Measurements from ENCODE around the gene HID1. TPM values are rescaled to one million over a fixed set of nuclear protein-coding genes. Genes with fewer than 3 reads are reported as not detected.

HID1 gene
- total and polyA plus RNA-seq, 9 of the 15 experiments (the other 6 are each of a cell fraction or from before 2014, with no cell fraction given), result 0.14 to 2.1 (median 0.54) TPM; not detected in 2

GRCh38 chr17:74979408-74980146 is 7.0 kb upstream of the HID1 start (continued):
- no peak for TF ChIP-seq ZNF655 (CRISPR knock-in tag; IDR thresholded peaks at IDR 0.05)
- no peak for TF ChIP-seq ZNF280B (CRISPR knock-in tag; IDR thresholded peaks at IDR 0.05)
- no peak for TF ChIP-seq RBM14 (IDR thresholded peaks at IDR 0.05; ENCODE audit: borderline replicate concordance, insufficient read depth, low read depth, low read length)
- peak; percentile 81 for TF ChIP-seq TOE1 (IDR thresholded peaks at IDR 0.05; ENCODE audit: borderline replicate concordance)
- TF ChIP-seq TOE1 (CRISPR knock-in tag; IDR thresholded peaks at IDR 0.05; ENCODE audit: borderline replicate concordance, low read depth), result no peak
- TF ChIP-seq ZFX (CRISPR knock-in tag; IDR thresholded peaks at IDR 0.05), result no peak
- TF ChIP-seq HINFP (tag; conservative IDR thresholded peaks at IDR 0.05; ENCODE audit: low read depth), result no peak
- TF ChIP-seq ZNF75A (CRISPR knock-in tag; IDR thresholded peaks at IDR 0.05), result no peak
- TF ChIP-seq NUFIP1 (IDR thresholded peaks at IDR 0.05; ENCODE audit: partially characterized antibody), result no peak
- TF ChIP-seq USF2 (CRISPR knock-in tag; IDR thresholded peaks at IDR 0.05), result peak; percentile 57
- TF ChIP-seq TSHZ1 (CRISPR knock-in tag; IDR thresholded peaks at IDR 0.05), result no peak
- no peak for TF ChIP-seq GATAD2B (IDR thresholded peaks at IDR 0.05; ENCODE audit: borderline replicate concordance)
- no peak for TF ChIP-seq MECOM (CRISPR knock-in tag; IDR thresholded peaks at IDR 0.05)
- no peak for TF ChIP-seq STAG1 (CRISPR knock-in tag; IDR thresholded peaks at IDR 0.05; ENCODE audit: borderline replicate concordance)
- TF ChIP-seq NCOA1 (IDR thresholded peaks at IDR 0.05; ENCODE audit: low read depth), result no peak
- TF ChIP-seq ZNF449 (CRISPR knock-in tag; IDR thresholded peaks at IDR 0.05), result no peak
- no peak for TF ChIP-seq ZNF79 (CRISPR knock-in tag; IDR thresholded peaks at IDR 0.05; ENCODE audit: low read depth)
